GM18517 (cell line): ENCODE data around the gene SLC6A16.
"Not testable (repeated sequence)": the region's sequence is repeated elsewhere in the genome, so short reads cannot be mapped to it uniquely, and the experiment has no call there.

Experiments
- ATAC-seq: cut with Tn5 transposase; IDR thresholded peaks from one replicate; pipeline ENCODE4 v1.9.1; 2021; ENCODE audit warnings: mild to moderate bottlenecking, moderate library complexity; ENCODE audit not compliant: unreplicated experiment

SLC6A16 gene

GRCh38 chr19:49324801-49325576 is at the start of gene SLC6A16:
Gene SLC6A16 (minus strand): TSS chr19:49325191. CDS start chr19:49311347, 13,844 bp downstream.
- no peak for ATAC-seq

DNA sequence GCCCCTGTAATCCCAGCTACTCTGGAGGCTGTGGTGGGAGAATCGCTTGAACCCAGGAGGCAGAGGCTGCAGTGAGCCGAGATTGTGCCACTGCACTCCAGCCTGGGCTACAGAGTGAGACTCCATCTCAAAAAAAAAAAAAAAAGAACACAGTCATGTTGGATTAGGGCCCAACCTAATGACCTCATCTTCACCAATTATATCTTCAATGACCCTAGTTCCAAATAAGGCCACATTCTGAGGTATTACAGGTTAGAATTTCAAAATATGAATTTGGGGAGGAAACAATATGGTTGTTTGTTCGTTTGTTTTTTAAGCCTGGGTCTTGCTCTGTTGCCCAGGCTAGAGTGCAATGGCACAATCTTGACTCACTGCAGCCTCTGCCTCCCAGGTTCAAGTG is 48.2 kb upstream of the SLC6A16 start:
- not testable (repeated sequence) for ATAC-seq

GRCh38 chr19:49371184-49371583 is 46.2 kb upstream of the SLC6A16 start:
- ATAC-seq: no peak

- no peak for ATAC-seq
Observed at GRCh38 chr19:49368711-49369358, 43.8 kb upstream of the SLC6A16 start.

GRCh38 chr19:49366110-49366509 is 41.1 kb upstream of the SLC6A16 start:
- no peak for ATAC-seq

GRCh38 chr19:49364083-49364737 is 39.2 kb upstream of the SLC6A16 start:
- ATAC-seq: no peak

GRCh38 chr19:49363268-49364082 is 38.5 kb upstream of the SLC6A16 start, which contains the start of gene DKKL1:
Gene DKKL1 (plus strand): TSS chr19:49363877. CDS start chr19:49363999, 122 bp downstream.
- ATAC-seq: peak; percentile 74

- ATAC-seq: peak; percentile 19
Observed at GRCh38 chr19:49362929-49363267, 37.9 kb upstream of the SLC6A16 start.

DNA sequence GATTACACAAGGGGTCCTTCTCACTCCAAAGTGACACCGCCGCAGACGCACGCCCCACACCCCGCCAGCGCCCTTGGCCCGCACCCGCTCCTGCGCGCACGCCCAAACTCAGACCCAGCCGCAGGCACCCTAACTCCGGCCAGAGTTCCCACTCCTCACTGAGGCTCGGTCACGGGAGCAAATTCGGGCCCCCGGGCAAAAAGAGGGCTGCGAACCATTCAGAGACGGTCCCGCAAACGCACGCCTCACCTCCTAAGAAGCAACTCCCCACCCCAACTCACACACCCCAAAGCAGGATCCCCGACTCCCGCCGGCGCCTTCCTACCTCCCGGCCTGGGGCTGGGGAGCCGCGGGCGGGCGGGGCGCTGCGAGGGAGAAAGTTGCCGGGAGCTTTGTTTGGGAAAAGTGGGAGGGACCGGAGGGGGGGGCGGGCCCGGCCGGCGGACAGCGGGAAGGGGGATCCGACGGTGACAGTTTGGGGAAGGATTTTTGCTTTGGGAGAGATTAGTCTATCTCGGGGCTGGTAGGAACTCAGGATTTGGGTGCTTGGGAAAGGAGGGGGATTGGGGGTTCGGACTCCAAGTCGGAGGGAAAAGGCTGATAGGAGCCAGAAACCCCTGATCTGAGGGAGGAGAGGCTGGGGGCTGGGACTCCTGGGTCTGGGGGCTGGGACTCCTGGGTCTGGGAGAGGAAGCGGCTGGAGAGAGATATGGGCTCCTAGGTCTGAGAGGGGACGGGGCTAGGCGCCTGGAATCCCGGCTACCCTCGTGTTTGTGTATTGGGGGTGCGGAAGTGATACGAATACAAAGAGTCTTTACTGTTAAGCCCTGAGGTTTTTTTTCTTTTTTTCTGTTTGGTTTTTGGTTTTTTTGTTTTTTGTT is 37.3 kb upstream of the SLC6A16 start, which contains the start of gene TEAD2:
Gene TEAD2, minus strand, starts transcription at position 369 of the 881 bp plus-strand sequence. CDS start 2,341 bp downstream, outside the sequence.
- ATAC-seq: no peak

GRCh38 chr19:49361438-49362047 is 36.6 kb upstream of the SLC6A16 start:
- no peak for ATAC-seq

GRCh38 chr19:49359851-49360820 is 35.1 kb upstream of the SLC6A16 start:
- ATAC-seq: no peak

DNA sequence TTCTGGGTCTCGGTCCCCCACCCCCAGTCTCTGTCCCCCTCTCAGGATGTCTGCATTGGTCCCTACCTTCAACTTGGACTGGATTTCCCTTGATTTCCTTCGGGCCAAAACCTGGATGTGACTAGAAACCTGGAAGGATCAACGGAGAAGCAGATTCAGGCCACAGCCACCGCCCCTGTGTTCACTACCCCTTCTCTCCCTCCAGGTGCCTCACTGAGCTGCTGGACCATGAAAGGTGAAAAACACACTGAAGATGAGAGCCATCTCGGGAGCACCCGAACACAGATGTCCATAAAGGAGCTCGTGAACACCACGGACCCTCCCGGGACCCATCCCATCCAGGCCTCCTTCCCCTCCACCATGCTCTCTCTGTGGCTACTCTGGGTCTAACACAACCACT is 32.2 kb upstream of the SLC6A16 start:
- no peak for ATAC-seq

GRCh38 chr19:49356382-49356781 is 31.4 kb upstream of the SLC6A16 start:
- no peak for ATAC-seq

DNA sequence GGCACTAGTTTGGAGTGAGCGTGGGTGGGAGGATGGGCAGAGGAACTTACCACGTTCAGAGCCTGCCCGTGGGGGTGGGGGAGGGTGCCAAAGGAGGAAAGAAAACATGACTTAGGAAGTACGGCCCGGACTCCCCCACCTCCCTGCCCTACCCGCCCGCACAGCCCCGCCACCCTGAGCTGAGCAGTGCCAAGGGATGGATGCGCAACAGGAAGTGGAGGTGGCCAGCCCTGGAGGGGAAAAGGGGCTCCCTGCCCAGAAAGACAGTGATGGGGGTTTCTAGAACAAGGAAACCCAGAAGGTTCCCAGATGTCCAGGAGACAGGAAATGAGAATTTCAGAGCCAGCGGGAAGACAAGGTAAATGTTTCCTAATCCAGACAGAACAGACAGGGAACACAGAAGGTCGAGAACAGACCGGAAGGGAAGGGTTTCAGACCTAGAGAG is 30.9 kb upstream of the SLC6A16 start:
- ATAC-seq: no peak

DNA sequence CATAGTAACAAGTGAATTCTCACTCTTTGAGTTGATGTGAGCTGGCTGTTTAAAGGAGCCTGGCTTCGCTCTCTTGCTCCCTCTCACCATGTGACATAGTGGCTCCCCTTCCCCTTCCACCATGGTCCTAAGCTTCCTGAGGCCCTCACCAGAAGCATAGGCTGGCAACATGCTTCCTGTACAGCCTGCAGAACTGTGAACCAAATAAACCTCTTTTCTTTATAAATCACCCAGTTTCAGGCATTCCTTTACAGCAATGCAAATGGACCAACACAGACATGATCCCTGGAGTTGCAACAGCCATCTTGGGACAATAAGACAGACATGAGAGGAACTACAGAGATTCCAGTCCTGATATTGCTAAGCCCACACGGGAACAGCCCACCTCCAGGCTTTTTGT is 24.6 kb upstream of the SLC6A16 start:
- ATAC-seq: no peak

- no peak for ATAC-seq
Observed at GRCh38 chr19:49348305-49349189, 23.6 kb upstream of the SLC6A16 start.

DNA sequence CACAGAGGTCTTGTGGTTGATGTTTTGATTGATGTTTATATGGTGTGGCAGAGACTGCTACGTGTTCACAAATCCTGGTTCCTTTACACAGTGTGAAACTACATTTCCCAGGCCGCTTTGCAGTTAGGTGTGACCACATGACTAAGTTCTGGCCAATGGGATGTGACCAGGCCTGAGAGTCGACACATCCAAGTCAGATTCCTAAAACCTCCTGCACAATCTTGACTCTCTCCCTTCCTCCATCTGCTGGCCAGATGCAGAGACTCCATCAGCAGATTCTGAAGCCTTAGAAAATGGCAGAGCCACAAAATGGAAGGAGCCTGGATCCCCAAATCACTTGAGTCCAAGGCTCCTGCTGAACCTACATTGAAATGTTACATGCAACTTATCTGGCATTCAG is 22.8 kb upstream of the SLC6A16 start:
- no peak for ATAC-seq
